ENCODE results near the gene RALGPS1.

The RALGPS1 gene

DNA sequence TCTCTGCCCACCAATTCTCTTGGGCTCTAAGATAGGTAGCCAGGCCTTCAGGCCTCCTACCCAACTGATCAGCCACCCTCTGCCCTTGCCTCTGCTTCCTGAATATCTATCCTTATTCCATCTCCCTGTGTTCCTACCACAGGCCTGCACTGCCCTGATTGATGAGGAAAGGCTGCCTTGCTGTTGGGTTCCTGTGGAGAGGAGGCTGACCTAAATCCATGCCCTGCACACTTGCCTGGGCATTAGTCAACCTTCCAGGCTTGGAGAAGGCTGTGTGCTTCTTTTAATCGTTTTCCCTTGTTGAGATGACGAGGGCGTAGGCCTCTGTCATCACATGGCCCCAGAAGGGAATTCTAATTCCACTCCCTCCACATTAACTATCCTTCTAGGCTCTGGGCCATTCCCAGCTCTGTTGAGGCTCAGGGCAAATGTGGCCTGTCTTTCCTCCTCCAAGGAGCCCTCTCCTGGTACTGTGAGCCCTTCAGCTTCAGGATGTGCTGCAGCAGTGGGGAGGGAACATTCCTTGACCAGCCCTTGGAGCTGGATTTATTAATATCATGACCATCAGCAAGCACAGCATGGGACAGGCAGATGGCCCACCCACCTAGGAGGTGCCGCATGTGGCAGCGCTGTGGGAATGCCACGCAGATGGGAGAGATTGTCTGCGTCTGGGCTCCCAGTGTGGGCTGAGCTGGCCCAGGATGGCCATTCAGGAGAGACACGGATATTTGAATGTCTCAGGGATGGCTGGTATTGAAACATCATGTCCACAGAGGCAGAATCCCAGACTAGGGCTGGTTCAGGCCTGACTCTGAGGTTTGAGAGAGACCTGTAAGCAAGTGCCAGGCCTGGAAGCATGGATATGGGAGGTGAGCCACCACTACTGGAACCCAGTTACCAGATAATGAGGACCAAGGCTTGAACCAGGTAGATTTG is 166.9 kb downstream of the RALGPS1 start:
- no peak for FAIRE-seq

DNA sequence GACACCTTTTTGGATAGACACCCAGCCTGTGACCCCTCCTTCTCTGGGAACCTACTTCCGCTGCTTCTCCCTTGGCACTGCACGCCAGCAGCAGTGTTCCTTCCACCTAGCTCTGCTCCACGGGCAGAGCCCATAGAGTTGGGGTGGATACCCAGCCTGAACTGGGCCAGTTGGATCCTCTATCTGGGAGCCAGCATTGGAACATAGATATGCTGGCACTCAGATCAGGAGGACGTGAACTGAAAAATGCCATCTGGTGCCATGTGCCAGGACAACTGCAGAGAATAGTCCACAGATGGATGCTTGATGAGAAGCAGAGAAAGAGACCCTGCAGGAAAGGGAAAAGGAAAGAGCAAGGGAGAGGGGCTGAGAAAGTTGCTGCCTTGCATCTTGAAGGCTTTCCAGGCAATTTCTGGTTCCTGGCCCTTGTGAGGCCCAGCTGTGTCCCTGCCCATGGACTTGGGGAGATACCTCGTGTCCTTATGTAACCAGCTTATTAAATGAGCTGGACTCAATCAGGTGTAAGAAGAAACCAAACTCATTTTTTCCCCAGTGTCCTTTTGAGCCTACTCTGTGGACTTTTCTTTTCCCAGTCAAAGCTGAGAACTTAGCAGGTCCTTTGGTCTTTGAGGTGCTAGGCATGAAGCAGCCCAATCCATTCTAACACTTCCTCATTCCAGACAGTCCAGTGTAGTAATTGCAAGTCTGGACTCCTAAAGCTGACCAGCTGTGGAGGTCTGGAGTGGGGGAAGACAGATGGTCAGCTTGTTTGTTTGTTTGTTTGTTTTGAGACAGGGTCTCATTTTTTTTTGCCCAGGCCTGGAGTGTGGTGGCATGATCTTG is 168.8 kb downstream of the RALGPS1 start:
- no peak for FAIRE-seq

DNA sequence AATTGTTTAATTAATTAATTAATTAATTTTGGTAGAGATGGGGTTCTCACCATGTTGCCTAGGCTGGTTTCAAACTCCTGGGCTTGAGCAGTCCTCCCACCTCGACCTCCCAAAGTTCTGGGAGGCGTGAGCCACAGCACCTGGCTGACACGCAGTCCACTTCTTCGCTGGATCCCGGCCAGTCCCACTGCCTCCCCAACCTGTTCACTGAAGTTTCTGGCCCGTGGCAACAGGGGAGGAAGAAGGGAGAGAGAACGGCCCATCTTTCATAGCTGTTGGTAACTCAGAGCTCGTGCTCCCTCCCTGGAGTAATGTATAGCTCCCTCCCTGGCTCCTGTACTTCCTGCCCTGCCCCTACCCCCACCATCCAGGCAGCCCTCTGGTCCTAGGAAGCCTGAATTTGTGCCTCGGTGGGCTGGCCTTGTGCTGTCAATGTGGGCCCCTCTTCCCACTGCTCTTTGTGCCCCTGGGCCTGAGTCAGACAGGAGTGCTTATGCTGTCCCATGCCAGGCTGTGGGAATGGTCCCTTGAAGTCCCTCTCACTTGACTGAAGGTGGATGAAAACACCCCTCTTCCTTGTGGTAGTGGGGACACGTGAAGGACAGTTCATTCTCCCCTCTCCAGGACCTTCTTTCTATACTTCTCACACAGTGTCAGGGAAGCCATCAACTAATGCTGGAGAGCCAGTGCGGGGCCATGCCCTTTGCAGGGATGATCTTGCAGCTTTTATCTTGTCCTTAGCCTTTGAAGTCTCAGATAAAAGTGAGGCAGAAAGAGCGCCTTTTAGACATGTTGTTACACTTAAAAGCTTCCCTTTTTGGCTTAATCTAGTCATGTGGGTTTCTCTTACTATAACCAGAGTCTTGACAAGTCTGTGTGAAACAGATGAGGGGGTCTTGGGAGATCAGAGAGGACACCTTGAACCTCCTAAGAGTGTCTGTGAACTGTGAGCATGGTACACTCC is 169.8 kb downstream of the RALGPS1 start:
- no peak for FAIRE-seq

GRCh38 chr9:127085186-127085585 is 170.6 kb downstream of the RALGPS1 start:
- no peak for FAIRE-seq

- no peak for FAIRE-seq
Measured at GRCh38 chr9:127086771-127087170, 172.2 kb downstream of the RALGPS1 start.

DNA sequence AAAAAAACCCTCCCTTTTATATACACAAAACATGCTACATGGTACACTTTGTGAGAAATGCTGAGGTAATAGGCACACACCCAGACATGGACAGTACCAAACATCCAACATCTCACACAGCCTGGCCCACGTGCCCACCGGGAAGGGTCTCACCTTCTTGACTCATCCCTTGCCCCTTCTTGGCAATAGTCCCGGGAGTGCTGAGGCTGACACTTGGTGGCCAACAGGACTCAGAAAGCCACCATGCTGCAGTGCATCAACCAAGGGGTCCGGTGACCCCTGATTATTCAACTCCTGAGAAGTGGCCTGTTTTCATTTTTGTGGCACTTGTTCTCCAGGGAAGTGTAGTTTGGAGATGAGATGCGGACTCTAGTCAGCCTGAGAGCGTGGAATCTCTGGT is 172.8 kb downstream of the RALGPS1 start:
- FAIRE-seq, result no peak

DNA sequence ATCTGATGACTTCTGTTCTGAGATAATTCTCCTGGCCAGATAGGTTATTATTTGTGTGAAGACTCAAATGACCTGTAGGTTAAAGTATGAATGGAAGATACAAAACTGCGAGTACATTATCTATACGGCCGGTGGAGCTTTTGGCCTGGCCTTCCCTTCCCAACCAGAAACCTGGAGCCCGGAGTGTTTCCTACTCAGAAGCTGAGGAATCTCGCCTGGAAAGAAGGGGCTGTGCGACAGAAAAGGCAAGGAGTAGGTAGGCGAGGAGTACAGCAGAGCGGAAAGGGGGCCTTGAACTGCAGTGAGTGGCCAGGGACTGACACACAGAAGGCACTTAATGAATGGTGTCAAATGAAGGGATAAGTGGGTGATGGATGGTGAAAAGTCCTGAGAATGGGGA is 173.3 kb downstream of the RALGPS1 start:
- FAIRE-seq, result no peak

DNA sequence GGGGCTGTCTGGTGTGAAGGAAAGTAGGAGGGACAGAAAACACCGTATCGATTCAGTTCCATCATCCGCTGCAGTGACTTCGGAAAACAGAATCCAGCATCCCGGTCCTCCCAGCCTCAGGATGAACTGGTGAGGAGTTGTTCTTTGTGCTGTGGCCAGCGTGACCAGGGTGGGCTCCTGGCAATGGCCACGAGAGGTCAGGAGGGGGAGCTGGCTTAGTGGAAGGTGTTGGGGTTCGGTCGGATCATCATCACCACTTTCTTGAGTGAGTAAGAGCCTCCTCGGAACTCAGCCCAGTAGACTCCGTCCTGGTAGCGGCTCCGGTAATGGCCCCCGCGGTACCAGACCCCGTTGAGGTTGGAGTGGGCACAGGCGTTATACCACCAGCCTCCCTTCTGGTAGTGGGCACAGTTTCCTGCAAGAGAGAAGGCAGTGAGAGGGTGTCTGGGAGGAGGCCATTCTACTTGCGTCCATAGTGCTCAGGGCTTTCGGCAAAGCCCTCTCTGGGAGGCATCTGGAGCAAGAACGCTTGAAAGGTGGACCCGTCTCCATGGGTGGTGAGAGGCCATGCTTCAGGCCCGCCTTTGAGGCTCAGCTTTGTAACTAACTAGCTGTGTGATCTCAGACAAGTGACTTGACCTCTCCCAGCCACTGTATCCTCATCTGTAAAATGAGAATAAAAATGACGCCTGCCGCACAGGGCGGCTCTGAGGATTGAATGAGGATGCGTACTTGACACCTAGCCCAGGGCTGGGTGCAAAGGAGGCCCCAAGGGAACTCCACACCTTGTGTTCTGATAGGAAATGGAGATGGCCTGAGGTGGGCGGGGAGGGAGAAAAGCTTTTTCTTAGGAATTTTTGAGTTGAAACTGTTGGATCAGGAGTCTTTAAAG is 174.4 kb downstream of the RALGPS1 start:
- no peak for FAIRE-seq

DNA sequence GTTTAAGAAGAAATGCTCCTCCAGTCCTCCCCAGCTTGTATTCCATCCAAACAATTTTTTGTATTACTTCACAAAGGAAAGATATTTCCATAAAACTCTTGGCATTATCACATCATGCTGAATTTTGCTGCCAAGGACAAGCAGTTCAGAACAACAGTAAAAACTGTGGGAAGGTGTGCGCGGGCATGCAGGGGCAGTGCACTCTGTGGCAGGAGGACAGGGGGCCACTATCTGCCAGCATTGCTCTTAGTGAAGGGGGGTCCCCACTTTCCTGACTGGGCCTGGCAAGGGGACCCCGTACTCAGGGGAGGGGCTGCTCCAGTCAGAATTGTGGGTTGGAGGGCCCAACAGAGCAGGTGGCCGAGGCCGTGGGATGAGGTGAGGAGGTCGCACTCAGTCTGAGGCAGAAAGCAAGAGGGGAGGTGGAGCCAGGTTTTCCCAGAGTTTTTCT is 175.1 kb downstream of the RALGPS1 start:
- FAIRE-seq, result no peak

DNA sequence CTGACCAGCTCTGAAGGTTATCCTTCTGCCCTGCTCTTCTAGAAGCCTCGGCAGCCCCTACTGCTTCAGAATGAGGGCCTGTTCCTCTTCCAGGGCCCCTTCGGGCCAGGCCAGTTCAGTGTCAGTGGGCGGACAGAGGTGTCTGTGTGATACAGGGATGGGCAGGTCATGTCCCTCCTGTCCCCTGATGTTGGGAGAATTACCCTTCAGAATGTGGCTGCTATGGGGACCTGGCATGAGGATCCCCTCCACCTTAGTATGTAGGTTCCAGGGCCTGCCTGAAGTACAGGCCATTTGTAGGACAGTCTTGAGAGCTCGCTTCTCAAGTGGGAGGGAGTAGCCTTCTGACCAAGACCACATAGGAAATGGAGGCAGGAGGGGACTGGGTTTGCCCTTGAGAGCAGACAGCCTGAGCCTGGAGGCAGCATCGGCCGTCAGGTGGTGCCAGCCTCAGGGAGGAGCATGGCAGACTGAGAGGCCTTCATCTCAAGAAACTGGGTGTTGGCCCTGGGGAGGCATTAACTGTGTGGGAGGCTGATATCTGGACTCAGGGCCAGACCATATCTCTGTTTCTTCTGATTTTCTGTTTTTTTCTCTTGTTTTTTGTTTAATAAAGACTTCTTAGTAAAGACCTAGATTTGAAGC is 175.9 kb downstream of the RALGPS1 start:
- FAIRE-seq, result no peak

DNA sequence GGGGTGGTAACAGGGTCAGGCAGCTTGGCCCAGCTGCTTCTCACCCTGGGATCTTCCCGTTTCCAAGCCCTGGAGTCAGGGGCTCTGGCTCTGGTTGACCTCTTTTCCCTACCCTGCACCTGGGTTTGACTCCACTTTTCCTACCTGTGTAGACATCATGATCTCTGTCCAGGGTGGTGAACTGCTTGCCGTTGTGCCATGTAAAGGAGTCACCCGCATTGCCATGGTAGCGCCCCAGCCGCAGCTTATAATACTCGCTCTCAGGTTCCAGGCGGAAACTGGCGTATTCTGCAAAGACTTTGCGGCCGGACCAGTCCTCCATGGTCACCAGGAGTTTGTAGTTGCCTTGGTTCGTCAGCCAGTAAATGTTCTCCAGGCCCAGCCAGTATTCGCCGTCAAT is 176.9 kb downstream of the RALGPS1 start:
- no peak for FAIRE-seq

DNA sequence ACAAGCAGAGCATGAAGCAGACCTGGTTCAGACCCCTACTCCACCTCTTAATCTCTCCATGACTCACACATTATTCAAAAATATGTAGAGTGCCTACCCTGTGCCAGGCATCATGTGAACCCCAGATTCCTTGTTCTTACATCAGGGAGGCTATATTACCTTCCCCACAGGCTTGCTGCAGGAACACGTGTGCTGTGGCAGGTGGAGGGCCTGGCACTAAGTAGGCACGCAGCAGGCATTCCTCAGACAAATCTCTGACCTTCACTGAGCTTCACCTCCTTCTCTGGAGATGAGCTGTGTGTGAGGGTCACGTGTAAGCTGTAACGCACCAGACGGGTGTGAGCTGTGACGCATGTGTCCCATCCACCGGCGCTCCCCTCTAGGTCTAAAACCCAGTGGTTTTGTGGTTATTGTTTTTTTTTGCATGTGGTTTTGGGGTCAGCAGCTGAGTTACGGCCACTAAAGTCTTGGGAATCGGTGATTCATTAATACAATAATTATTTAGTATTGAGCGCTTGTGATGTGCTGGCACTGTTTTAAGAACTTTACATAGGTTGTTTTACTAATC is 177.5 kb downstream of the RALGPS1 start:
- no peak for FAIRE-seq

- no peak for FAIRE-seq
Measured at GRCh38 chr9:127093319-127094020, 178.9 kb downstream of the RALGPS1 start.

- FAIRE-seq, result no peak
Measured at GRCh38 chr9:127095411-127095810, 180.8 kb downstream of the RALGPS1 start.

GRCh38 chr9:127096208-127096607 is 181.6 kb downstream of the RALGPS1 start:
- no peak for FAIRE-seq

DNA sequence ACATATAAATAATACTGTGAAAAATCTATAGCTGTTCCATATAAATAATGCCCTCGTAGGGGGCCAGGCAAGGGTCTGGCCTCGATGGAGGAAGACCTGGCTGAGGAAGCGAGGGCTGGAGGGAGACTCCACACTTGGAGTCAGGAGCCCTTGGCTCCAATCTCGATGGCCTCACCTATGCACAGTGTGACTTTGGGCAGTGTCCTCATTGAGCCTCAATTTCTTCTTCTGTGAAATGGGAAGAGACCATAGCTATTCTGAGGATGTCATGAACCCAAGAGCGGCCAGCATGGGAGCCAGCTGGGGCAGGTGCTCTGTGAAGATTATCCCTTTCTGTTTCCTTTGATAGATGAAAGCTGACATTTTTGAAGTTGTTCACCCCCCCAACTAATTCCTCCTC is 183.1 kb downstream of the RALGPS1 start:
- FAIRE-seq, result no peak

GRCh38 chr9:127098916-127099553 is 184.5 kb downstream of the RALGPS1 start:
- FAIRE-seq, result no peak

DNA sequence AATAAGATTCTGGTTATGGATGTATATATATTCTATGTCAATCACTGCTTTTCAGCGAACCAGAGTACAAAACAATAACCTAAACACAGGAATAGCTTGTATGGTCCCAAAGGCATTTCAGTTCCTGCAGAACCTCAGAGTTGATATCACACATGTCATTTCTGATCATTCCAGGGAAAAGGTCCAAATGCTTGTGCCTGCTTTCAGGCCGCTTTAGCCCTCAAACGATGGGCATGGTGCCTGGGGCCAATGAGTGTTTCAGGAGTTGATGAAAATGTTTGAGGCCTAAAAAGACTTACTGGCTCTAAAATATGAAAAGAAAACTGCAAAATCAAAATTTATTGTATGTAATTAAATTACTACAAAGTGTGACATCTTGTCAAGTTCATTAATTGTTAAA is 185.1 kb downstream of the RALGPS1 start:
- no peak for FAIRE-seq

DNA sequence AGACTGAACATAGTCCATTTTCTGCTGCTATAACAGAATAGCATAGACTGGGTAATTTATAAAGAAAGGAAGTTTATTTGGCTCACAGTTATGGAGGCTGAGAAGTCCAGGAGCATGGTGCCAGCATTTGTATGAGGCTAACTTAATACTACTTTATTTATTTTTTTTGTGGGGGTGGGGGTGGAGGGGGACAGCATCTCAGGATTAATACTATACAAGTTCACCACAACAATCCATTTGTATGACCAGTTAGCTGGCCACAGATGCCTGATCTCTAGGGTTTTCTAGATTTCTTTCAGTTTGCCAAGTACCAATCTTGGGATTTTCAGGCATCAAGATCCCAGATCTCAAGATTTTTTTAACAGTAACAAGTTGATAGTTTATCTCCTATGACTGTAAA is 187.6 kb downstream of the RALGPS1 start:
- FAIRE-seq, result no peak

Measured in A204.1 (cell line).